T-helper 9 cell (primary cell): Measurements from ENCODE around the gene OCEL1.
A peak's percentile ranks its signal among the peaks of the same experiment; 100 is the strongest.
"Not testable (repeated sequence)": the region's sequence is repeated elsewhere in the genome, so short reads cannot be mapped to it uniquely, and the experiment has no call there.

Experiments used
- DNase-seq: peaks from one replicate; pipeline ENCODE4 v3.0.0-alpha.2; 2020
- total RNA-seq, 2 donors: gene quantifications; one replicate each; lab custom pipeline; 2026; lab: John Stamatoyannopoulos, UW

The OCEL1 gene, protein sequence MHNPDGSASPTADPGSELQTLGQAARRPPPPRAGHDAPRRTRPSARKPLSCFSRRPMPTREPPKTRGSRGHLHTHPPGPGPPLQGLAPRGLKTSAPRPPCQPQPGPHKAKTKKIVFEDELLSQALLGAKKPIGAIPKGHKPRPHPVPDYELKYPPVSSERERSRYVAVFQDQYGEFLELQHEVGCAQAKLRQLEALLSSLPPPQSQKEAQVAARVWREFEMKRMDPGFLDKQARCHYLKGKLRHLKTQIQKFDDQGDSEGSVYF
- total RNA-seq, result 6.5 to 8.7 reads per million in 2 donors

DNA sequence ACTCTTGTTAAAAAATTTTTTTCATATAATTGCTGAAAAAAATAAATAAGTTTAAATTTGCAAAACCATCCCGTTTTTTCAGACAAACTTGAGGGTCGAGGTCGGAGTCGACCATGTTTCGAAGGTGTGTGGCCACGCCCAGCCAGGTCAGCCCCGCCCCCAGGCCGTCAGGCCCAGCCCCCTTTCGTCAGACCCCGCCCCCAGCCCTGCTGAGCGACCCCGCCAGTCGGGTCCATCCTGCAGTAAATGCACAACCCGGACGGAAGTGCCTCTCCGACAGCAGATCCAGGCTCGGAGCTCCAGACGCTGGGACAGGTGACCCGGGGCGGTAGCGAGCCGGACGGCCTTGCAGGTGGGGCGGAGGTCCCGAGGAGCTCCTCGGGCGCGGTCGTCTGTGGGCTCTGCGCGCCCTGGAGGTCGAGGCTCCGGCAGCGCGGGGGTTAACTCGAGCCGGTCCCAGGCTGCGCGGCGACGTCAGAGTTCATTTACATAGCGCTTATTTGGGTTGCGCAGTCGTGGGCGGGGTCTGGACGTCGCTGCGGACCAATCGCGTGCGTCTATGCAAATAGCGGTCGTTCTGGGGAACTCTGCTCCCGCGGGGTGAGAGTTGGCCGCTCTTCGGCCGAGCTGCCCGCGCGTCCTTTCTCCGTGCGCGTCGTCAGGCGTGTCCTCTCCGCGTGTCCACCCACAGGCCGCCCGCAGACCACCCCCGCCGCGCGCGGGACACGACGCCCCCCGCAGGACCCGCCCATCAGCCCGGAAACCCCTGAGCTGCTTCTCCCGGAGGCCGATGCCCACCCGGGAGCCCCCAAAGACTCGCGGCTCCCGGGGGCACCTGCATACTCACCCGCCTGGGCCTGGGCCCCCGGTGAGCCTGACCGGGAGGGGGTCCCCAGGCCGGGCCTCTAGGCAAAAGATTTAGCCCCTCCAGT lies at the start of gene OCEL1:
TSS of gene OCEL1 (plus strand) at position 225 of the 932 bp plus-strand sequence. CDS start at position 247, 22 bp downstream.
- peak; percentile 94 for DNase-seq

DNA sequence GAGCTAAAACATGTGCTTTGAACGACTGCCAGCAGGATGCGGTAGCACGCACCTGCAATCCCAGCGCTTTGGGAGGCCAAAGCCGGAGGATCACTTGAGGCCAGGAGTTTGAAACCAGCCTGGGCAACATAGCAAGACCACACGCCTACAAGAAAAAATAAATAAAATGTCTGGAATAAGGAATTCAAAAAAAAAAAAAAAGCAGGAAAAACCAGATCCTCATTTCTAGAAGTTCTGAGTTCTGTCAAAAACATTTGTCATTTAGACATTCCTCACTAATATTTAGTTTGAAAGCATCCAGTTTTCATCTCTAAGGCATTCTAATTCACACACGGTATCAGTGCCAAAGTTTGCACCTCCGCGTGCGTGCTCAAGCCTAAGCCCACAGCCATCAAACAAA lies 47.7 kb upstream of the OCEL1 start:
- DNase-seq, result no peak

DNA sequence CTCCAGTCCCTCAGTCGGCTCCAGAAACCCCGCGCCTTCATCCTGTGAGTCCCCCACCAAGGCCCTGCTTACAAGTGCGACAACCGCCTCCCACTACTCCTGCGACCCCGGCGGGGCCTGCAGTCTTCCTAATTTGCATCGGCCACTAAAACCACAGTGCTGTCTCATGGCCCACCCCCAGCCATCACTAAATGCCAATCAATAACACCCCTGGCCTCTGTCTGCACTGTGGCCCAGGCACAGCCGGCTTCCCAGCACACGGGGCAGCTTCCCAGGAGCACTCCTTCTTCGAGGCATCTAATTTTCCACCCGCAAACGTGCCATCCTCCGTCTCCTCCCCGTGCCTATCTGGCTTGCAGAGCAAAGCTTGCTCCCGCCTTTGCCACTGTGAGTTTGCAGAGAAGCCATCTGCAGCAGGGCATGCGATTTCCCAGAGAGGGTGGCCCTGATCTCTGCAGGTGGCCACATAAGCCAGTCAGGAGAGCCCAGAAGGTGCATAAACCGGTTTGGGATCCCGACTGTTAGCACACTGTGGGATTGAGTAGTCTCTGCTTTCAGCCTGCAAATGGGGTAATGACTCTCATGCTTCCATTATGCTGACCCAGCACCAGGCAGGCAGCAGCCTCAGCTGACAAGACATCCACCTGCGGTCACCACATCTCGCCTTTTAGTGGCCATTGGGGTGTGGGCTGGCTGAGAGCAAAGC lies 44.9 kb upstream of the OCEL1 start:
- no peak for DNase-seq

DNA sequence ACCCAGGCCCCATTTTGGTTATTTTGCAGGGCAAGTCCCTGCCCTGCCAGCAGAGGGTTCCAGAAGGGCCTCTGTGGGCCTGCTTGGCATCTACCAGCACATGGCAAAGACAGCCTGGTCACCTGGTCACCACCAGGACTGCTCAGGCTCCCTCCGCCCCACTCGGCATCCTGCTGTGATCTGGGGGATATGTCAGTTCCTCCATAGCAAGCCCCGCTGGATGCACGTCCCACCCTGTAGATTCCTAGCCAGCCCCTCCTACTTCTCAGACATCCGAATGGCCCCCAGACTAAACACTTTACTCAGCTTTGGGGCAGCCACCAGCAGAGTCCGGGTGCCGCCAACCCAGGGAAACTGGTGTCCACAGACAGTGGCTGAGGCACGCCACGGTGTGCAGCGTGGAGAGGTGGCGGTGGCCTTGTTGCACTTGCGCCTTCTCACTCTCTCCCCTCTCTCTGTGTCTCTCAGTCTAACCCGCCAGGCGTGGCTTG lies 42.7 kb upstream of the OCEL1 start:
- no peak for DNase-seq

DNA sequence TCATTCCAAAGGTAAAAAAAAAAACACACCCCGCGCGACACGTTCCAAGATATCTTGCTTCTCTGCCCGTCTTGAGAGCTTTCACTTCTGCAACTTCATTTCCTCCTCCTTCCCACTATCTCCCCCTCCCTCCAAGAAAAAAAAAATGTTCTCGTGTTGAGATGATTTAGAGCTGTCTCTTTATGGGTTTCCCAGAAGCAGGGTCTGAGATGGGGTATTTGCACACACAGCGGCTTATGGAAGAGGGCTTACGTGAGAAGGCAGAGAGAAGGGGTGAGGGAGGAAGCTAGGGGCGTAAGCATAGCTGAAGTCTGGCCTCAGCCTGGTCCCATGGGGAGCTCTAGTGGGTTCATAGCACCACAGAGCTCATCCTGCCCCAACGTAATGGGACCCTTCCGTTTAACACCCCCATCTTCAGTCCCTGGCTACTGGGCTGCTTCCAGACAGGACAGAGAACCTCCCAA lies 42.1 kb upstream of the OCEL1 start:
- no peak for DNase-seq

DNA sequence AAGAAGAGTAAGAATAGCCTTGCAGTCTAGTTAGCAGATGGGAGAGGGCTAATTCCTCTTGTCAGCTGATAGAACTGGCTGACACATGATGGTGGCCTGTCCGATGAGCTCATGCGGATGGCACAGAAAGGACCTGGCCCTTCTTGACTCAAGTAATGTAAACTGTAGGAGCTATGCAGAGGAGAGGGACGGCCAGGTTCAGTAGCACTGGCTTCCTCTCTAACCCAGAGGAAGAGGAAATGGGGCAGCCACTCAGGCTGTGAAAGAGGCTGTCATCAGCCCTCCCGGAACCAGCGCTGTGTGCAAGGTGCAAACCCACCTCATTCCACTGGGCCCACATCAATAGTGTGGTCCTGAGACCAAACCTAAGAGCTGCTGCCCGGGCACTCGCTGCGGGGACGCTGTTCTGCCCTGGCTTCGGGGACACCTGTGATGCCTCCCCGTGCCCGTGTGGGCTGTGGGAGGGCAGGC lies 41.6 kb upstream of the OCEL1 start:
- peak; percentile 34 for DNase-seq

DNA sequence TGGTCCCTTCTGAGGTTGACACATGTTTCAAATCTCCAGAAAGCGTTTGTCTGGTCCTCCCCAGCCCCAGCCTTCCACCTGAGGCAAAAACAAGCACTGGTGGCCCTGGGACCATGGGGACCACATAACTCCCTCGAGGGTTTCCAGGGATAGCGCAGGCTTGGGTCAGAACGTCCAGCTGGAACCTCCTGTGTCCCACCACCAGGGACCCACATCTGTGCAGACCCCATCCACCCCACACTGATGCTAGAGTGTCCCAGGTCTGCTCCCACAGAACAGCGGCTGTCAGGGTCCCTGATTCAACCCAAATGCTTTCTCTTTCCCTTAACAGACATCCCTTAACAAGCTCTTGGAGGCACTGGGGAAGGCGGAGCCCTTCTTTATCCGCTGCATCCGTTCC lies 40.4 kb upstream of the OCEL1 start:
- DNase-seq, result no peak

DNA sequence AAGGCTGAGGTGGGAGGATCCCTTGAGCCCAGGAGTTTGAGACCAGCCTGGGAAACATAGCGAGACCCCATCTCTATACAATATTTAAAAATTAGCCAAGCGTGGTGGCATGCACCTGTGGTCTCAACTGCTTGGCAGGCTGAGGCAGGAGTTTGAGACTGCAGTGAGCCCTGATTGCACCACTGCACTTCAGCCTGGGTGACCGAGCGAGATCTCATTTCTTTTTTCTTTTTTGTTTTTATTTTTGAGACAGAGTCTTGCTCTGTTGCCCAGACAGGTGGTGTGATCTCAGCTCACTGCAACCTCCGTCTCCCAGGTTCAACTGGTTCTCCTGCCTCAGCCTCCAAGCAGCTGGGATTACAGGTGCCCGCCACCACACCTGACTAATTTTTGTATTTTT lies 34.3 kb upstream of the OCEL1 start:
- DNase-seq, result not testable (repeated sequence)

DNA sequence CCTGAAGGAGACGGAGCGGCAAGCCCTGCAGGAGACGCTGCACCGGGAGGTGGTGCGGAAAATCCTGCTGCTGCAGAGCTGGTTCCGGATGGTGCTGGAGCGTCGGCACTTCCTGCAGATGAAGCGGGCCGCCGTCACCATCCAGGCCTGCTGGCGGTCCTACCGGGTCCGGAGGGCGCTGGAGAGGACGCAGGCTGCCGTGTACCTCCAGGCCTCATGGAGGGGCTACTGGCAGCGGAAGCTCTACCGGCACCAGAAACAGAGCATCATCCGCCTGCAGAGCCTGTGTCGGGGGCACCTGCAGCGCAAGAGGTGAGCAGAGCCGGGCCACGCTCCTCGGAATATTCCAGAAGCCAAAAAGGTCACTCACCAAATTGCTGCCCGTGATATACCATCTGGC lies 33.3 kb upstream of the OCEL1 start:
- DNase-seq, result no peak

DNA sequence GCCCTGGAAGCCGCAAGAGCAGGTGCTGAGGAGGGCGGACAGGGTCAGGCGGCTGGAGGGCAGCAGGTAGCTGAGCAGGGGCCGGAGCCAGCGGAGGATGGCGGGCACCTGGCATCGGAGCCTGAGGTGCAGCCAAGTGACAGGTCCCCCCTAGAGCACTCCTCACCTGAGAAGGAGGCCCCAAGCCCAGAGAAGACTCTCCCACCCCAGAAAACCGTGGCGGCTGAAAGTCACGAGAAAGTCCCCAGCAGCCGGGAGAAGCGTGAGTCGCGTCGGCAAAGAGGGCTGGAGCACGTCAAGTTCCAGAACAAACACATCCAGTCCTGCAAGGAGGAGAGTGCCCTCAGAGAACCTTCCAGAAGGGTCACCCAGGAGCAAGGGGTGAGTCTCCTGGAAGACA lies 31.4 kb upstream of the OCEL1 start:
- no peak for DNase-seq

DNA sequence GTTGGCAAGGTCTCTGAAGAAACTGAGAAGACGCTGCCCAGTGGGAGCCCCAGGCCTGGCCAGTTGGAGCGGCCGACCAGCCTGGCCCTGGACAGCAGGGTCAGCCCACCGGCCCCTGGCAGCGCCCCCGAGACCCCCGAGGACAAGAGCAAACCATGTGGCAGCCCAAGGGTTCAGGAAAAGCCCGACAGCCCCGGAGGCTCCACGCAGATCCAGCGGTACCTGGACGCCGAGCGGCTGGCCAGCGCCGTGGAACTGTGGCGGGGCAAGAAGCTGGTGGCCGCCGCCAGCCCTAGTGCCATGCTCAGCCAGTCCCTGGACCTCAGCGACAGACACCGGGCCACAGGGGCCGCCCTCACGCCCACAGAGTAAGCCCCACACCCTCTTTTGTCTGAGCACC lies 30.9 kb upstream of the OCEL1 start:
- no peak for DNase-seq

DNA sequence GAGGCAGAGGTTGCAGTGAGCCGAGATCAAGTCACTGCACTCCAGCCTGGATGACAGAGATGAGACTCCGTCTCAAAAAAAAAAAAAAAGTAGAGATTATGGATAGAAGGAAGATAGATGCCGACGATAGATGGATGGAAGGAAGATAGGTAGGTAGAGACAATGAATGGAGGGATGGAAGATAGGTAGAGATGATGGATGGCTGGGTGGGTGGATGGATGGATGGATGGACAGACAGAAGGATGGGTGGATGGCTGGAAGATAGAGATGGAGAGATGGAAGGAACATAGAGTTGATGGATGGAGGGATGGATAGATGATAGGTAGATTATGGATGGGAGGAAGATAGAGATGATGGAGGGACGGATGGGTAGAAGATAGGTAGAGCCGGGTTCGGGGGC lies 29.4 kb upstream of the OCEL1 start:
- no peak for DNase-seq

DNA sequence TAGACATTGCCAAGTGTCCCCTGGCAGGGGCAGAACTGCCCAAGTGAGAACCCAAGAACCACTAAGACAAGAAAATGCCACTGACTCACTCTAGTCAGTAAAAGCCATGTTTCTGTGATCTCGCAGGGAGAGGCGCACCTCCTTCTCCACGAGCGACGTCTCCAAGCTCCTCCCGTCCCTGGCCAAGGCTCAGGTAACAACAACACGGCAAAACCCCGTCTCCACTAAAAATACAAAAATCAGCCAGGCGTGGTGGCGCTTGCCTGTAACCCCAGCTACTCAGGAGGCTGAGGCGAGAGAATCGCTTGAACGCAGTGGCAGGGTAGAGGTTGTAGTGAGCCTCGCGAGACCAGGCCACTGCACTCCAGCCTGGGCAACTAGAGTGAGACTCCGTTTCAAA lies 28.4 kb upstream of the OCEL1 start:
- no peak for DNase-seq

DNA sequence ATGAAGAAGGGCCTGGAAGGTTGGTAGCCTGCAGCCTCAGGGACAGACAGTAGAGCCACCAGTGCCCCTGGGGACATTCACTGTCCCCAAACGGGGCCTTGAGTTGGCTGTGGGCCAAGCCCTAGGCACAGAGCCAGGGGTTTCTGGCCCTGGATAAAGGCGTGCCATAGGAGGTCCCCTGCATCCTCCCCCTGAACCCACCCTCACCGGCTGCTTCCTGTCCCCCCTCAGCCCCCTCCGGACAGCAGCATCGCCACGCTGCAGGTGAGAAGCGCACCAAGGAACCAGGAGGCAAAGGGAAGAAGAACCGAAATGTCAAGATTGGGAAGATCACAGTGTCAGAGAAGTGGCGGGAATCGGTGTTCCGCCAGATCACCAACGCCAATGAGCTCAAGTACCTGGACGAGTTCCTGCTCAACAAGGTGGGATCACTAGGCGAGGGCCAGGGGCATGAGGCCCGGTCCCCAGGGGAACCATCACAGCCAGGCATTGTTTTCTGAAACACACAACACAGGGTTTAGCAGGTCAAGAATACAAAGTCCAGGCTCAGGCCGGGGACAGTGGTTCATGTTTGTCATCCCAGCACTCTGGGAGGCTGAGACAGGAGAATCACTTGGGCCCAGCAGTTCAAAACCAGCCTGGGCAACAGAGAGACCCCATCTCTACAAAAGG lies 25.5 kb upstream of the OCEL1 start:
- no peak for DNase-seq

DNA sequence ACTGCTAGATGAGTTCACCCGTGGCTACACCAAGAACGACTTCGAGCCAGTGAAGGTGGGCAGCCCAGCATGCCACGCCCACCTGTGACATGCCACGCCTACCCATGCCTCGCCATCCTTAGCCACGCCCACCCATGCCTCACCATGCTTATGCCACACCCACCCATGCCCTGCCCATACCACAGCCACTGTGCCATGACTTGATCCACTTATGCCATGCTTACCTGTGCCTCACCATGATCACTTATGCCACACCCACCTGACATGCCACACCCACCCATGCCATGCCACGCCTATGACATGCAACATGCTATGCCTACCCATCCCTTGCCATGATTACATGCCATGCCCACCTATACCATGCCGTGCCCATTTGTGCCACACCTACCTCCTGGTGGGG lies 23.8 kb upstream of the OCEL1 start:
- no peak for DNase-seq

DNA sequence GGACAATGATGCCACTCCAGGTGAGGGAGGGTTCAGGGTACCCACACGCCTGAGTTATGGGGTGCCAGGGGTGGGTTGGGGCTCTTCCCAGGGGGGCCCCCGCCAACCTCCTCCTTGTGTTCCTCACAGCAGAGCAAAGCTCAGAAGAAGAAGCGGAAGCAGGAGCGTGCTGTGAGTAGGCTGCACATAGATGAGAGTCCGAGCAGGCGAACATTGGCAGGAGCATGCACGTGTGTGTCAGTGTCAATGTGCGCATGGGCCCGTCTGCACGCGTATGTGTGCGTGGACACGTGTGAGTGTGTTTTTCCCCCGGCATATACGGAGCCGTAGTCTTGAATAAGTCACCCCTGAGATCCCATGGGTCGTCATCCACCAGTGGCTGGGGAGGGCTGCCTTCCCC lies 23.3 kb upstream of the OCEL1 start:
- no peak for DNase-seq

DNA sequence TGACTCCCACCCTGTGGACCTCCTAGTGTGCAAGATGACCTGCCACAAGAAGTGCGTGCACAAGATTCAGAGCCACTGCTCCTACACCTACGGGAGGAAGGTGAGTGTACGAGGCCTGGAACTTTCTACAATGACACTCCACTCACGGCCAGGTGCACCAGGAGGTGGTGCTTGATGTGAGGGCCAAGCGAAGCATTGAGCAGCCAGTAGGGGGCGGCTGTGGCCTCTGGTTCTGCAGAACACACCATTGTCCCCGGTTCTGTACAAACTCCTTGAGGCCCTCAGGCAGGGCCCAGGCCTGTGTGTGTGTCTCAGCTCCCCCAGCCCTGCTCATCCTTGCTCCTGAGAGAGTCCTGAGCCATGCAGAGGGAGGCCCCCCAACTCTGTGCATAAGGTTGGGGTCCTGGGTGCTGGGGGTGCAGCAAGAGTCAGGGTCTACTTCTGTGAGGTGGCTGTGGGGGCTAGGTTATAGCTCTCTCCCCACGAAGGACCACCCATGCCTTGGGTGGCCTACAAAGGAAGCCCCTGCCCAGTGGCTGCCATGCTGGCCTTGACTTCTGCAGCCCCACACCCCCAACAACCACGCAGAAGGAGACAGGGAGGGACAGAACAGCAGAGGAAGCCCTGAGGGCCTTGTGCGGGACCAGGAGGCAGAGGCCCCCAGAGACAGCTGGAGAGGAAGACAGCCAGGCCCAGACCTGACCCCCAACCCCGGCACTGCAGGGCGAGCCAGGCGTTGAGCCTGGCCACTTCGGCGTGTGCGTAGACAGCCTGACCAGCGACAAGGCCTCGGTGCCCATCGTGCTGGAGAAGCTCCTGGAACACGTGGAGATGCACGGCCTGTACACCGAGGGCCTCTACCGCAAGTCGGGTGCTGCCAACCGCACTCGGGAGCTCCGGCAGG lies 20.5 kb upstream of the OCEL1 start:
- peak; percentile 27 for DNase-seq

DNA sequence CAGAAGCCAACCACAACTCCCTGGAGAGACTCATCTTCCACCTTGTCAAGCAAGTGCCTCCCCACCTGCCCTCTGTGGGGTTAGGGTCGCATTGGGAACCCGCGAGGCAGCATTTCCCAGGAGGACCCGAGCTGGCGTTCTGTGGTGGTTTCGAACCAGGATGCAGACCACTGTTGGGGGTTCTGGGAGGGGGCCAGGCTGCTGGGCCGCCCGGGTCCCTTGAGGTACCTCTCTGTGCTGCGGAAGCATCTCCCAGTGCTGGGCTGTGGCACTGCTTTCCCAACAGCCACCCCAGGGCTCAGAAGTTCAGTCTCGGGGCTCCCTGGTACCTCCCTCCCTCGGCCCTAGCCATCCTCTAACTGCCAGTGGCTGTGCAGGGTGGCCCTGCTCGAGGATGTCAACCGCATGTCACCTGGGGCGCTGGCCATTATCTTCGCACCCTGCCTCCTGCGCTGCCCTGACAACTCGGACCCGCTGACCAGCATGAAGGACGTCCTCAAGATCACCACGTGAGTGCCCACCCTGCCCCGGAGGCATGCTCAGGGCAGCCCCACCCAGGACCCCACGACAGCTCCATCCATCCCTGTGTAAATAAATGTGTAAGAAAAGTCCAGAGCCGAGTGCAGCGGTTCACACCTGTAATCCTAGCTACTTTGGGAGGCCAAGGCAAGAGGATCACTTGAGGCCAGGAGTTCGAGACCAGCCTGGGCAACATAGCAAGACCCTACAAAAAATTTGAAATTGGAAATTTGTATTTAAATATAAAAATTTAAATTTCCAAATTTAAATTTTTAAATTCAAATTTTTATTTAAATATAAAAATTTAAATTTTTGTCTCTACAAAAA lies 19.1 kb upstream of the OCEL1 start:
- no peak for DNase-seq

DNA sequence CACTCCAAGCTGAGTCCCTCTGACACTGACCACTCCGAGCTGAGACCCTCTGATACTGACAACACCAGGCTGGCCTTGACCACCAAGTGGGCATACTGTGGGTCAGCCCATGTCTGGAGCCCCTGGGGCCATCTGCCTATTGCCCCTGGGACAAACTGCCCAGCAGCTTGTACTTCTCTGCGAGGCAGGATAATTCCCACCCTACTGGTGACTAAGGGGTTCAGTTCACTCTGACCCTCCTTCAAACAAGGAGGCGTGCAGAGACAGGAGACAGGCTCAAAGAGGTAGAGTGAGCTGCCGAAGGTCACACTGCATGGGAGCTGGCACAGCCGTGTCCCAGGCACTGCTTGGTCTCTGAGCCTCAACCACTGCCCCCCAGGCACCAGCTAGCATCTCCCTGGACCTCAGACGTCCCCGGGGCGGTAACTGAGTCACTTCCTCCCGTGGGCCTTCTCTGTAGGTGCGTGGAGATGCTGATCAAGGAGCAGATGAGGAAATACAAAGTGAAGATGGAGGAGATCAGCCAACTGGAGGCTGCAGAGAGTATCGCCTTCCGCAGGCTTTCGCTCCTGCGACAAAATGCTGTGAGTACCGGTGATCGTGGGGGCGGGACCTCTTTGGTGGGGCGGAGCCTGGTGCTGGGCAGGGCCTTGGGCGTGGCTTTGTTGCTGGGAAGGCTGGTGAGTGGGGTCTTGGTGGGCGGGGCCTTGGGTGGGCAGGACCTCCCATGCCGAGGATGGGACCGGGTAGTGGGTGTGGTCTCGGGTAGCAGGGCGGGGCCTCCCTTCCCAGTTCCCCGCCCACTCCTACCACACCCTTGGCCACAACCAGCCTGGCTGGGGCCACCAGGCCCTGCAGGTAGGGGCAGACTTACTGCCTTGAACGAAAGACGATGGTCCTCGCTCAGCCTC lies 16.6 kb upstream of the OCEL1 start:
- DNase-seq, result no peak
